ENCODE data around the gene MRS2. TPM values are rescaled to one million over a fixed set of nuclear protein-coding genes. Genes with fewer than 3 reads are reported as not detected.

The MRS2 gene
- total and polyA plus RNA-seq, 2 donors (not counting 3 experiments of a cell fraction or from before 2014, with no cell fraction given): 12.1 to 21.1 TPM

- H3K4me1 ChIP-seq (ENCODE audit: control insufficient read depth, extremely low read depth, insufficient read depth, low read length): no peaks in the 10 kb centered on the region
- H3K9me1 ChIP-seq (replicated peaks; ENCODE audit: control insufficient read depth, extremely low read depth, insufficient read depth, low read length): no peaks in the 10 kb centered on the region
- DNase-seq (ENCODE audit: low read depth, low spot score) (no peak), FAIRE-seq (no peak)
- CTCF ChIA-PET: interaction anchor here (0.6 to 1.6 kb wide), 3 partner anchors 14 to 21 kb away, joined by 3 to 4 read pairs (median 3); no protein-coding TSS in a partner anchor
- dilution Hi-C loops (cut with MboI; ENCODE audit: extremely low pct_ligation_motif_present, low sequenced_read_pairs) (no loop called here), intact Hi-C loops (cut with micrococcal nuclease) (no loop called here)
- H3K9ac ChIP-seq (replicated peaks; ENCODE audit: extremely low read depth, insufficient read depth, low read length): no peak overlapping the region
- no peak overlapping the region for H2AFZ ChIP-seq (ENCODE audit: low read depth, low read length)
- BruUV-seq (replicated peaks): no TSS peak
- H3K79me2 ChIP-seq (ENCODE audit: control insufficient read depth, insufficient read depth, low read length): no peaks in the 10 kb centered on the region
- H3K4me2 ChIP-seq (ENCODE audit: insufficient read depth, low read length): no peak overlapping the region
- TF ChIP-seq POLR2AphosphoS5 (IDR thresholded peaks at IDR 0.05; ENCODE audit: insufficient read depth, low read depth, low read length): no peak
- TF ChIP-seq EZH2 (IDR thresholded peaks at IDR 0.05; ENCODE audit: borderline replicate concordance, low read depth, low read length, severe bottlenecking): no peak
- TF ChIP-seq JUN (IDR thresholded peaks at IDR 0.05; ENCODE audit: borderline replicate concordance, insufficient read depth, insufficient read length, low read depth): no peak
- no peak for TF ChIP-seq POLR2A (IDR thresholded peaks at IDR 0.05; ENCODE audit: low read depth, low read length)
- TF ChIP-seq FOS (IDR thresholded peaks at IDR 0.05; ENCODE audit: borderline replicate concordance, insufficient read depth, low read length): no peak
- TF ChIP-seq, protein P1, sequence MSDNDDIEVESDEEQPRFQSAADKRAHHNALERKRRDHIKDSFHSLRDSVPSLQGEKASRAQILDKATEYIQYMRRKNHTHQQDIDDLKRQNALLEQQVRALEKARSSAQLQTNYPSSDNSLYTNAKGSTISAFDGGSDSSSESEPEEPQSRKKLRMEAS (IDR thresholded peaks at IDR 0.05; ENCODE audit: insufficient read depth, insufficient read length): no peak
- TF ChIP-seq MYC (IDR thresholded peaks at IDR 0.05; ENCODE audit: low read depth, low read length): no peak
- no peak for TF ChIP-seq GATA2 (IDR thresholded peaks at IDR 0.05; ENCODE audit: insufficient read depth, insufficient read length, low read depth, low read length)
- TF ChIP-seq CTCF (IDR thresholded peaks at IDR 0.05; ENCODE audit: extremely low read depth in 1 of 2, insufficient read depth in 1 of 2, low read depth in 1 of 2, low read length in 2 of 2): no peak
- H3K27me3 ChIP-seq (ENCODE audit: control insufficient read depth in 2 of 2, insufficient read depth in 2 of 2, low read length in 2 of 2): no peaks in the 10 kb centered on the region
- POLR2A ChIA-PET: no interaction called here
- no peak overlapping the region for H3K27ac ChIP-seq (ENCODE audit: insufficient read depth, low read depth, low read length)
- no peaks in the 10 kb centered on the region for H3K36me3 ChIP-seq (ENCODE audit: control insufficient read depth in 2 of 2, extremely low read depth in 1 of 2, insufficient read depth in 2 of 2, low read length in 2 of 2)
- no peaks in the 10 kb centered on the region for H3K9me3 ChIP-seq (replicated peaks; ENCODE audit: control insufficient read depth, insufficient read depth, low read length)
- H4K20me1 ChIP-seq (replicated peaks; ENCODE audit: control insufficient read depth, extremely low read depth, insufficient read depth, low read length): no peaks in the 10 kb centered on the region
- H3K4me3 ChIP-seq (replicated peaks in 1 of 3; ENCODE audit: insufficient read depth in 1 of 3, low read depth in 1 of 3, low read length in 3 of 3): no peak overlapping the region
Observed at GRCh38 chr6:24374612-24375011, 28.1 kb upstream of the MRS2 start.
